Lung (tissue), 12 donors: ENCODE data around the gene SLC25A31. TPM values are rescaled to one million over a fixed set of nuclear protein-coding genes. Genes with fewer than 3 reads are reported as not detected.

Experiments
- ATAC-seq: fragments of 200-7000 bp; cut with Tn5 transposase; one replicate; pipeline ENCODE4 v1.9.1; 2020; ENCODE audit warnings: moderate number of reproducible peaks; ENCODE audit not compliant: insufficient read depth, low FRiP score
- DNase-seq, 3 donors: peaks; one replicate each; pipeline ENCODE4 v3.0.0-alpha.2; 2013 to 2017
- H3K27ac ChIP-seq, 2 donors: one replicate each; pipeline ENCODE4 v1.5.1; 2013; ENCODE audit warnings: mild to moderate bottlenecking in 2 of 2, moderate library complexity in 2 of 2, control low read depth in 1 of 2, inconsistent platforms in 1 of 2, low read depth in 1 of 2, low read length in 1 of 2
- H3K27me3 ChIP-seq, 3 donors: one replicate each; pipeline ENCODE4 v1.5.1; 2013; ENCODE audit warnings: low read length in 2 of 3; ENCODE audit not compliant: control insufficient read depth in 3 of 3, insufficient read depth in 3 of 3
- H3K36me3 ChIP-seq, 4 donors: one replicate each; pipeline ENCODE4 v1.5.1; 2013; ENCODE audit warnings: low read length in 4 of 4, mild to moderate bottlenecking in 1 of 4, moderate library complexity in 1 of 4; ENCODE audit not compliant: control insufficient read depth in 4 of 4, insufficient read depth in 4 of 4
- H3K4me1 ChIP-seq, 5 donors: one replicate each; pipeline ENCODE4 v1.5.1; 2013; ENCODE audit warnings: low read length in 5 of 5, mild to moderate bottlenecking in 2 of 5, moderate library complexity in 1 of 5; ENCODE audit not compliant: control insufficient read depth in 5 of 5, insufficient read depth in 5 of 5
- H3K4me3 ChIP-seq: one replicate; pipeline ENCODE4 v1.5.1; 2013; ENCODE audit warnings: mild to moderate bottlenecking, control low read depth, moderate library complexity
- H3K9ac ChIP-seq, 2 donors: one replicate each; pipeline ENCODE4 v1.5.1; 2013; ENCODE audit warnings: low read length in 2 of 2, control low read depth in 1 of 2; ENCODE audit not compliant: insufficient read depth in 1 of 2
- H3K9me3 ChIP-seq, 4 donors: one replicate each; pipeline ENCODE4 v1.5.1; 2013; ENCODE audit warnings: low read length in 3 of 4, mild to moderate bottlenecking in 1 of 4, moderate library complexity in 1 of 4; ENCODE audit not compliant: control insufficient read depth in 4 of 4, insufficient read depth in 3 of 4
- CTCF ChIP-seq: IDR thresholded peaks from 2 replicates; pipeline ENCODE4 v1.5.1; 2012; ENCODE audit warnings: mild to moderate bottlenecking; ENCODE audit errors: control extremely low read depth, extremely low read depth
- WGBS, 2 donors: extraction: QIAGEN DNeasy Blood & Tissue Kit; methylation state at CpG; one replicate each; pipeline ENCODE4 v1.1.7; 2013; 5-methylcytosine and 5-hydroxymethylcytosine counted together
- polyA plus RNA-seq, 2 donors: library from polyadenylated mRNA; stranded (reverse); fragments of 200-250 nt; gene quantifications; one replicate each; pipeline ENCODE4 v1.2.1, GENCODE V29; 2013
- total RNA-seq, 2 donors: library from RNA; depleted of rRNA in 1 of 2; stranded (reverse); fragments of >200 nt in 1 of 2; gene quantifications; one replicate each; pipeline ENCODE4 v1.2.1, GENCODE V29; 2014 to 2021
- donor health status: control.
- donor health status: control.
- donor health status: Bipolar disorder and iron deficiency.
- donor health status: healthy.
- donor health status: DM: yes; HTN: yes; CAD: no.

Gene SLC25A31
- total and polyA plus RNA-seq, 4 donors: 0.06 TPM; not detected in 3

GRCh38 chr4:127776620-127777019 lies 46.4 kb downstream of the SLC25A31 start:
- H3K4me1 ChIP-seq: peaks cover 0 to 2% (median 0%) of the 10 kb centered on the region in 5 donors
- no peak for TF ChIP-seq CTCF
- no peak overlapping the region for H3K27ac ChIP-seq
- H3K9me3 ChIP-seq: no peaks in the 10 kb centered on the region
- H3K27me3 ChIP-seq: no peaks in the 10 kb centered on the region
- no peak overlapping the region for H3K4me3 ChIP-seq
- no peak overlapping the region for H3K9ac ChIP-seq
- 91 to 95% methylated on average over 2 of the region's 2 CpGs for WGBS, 2 donors
- no peaks in the 10 kb centered on the region for H3K36me3 ChIP-seq
- no peak for ATAC-seq
- DNase-seq: no peak

- Histone ChIP-seq H3K27me3 (no peaks in the 10 kb centered on the region), H3K9ac (no peak overlapping the region), H3K4me1 (peaks cover 0 to 3% (median 2%) of the 10 kb centered on the region in 5 donors), H3K27ac (no peak overlapping the region), H3K4me3 (no peak overlapping the region), H3K9me3 (no peaks in the 10 kb centered on the region), H3K36me3 (no peaks in the 10 kb centered on the region)
- ATAC-seq (no peak), DNase-seq (no peak)
- TF ChIP-seq CTCF: no peak
- WGBS, 2 donors: 82 to 85% methylated on average over 3 of the region's 3 CpGs
Observed at GRCh38 chr4:127777487-127777886, 47.3 kb downstream of the SLC25A31 start.

- no peak for ATAC-seq
- TF ChIP-seq CTCF: no peak
- peak in 2 of 3 donors; percentile 30 to 39 for DNase-seq
- H3K36me3 ChIP-seq: no peaks in the 10 kb centered on the region
- H3K4me1 ChIP-seq: peaks cover 0 to 8% (median 2%) of the 10 kb centered on the region in 5 donors
- H3K27ac ChIP-seq: no peak overlapping the region
- whole genome bisulfite sequencing, 2 donors: 58 to 70% methylated on average over 2 of the region's 2 CpGs
- no peak overlapping the region for H3K4me3 ChIP-seq
- H3K9ac ChIP-seq: no peak overlapping the region
- H3K27me3 ChIP-seq: no peaks in the 10 kb centered on the region
- H3K9me3 ChIP-seq: no peaks in the 10 kb centered on the region
Observed at GRCh38 chr4:127778102-127778501, 47.9 kb downstream of the SLC25A31 start.

- Histone ChIP-seq H3K27me3 (no peaks in the 10 kb centered on the region), H3K27ac (no peak overlapping the region), H3K36me3 (no peaks in the 10 kb centered on the region), H3K9me3 (no peaks in the 10 kb centered on the region), H3K4me3 (no peak overlapping the region), H3K9ac (no peak overlapping the region), H3K4me1 (peaks cover 0 to 12% (median 2%) of the 10 kb centered on the region in 5 donors)
- no peak for DNase-seq
- no peak for TF ChIP-seq CTCF
- no peak for ATAC-seq
- 96 to 97% methylated on average over 12 of the region's 12 CpGs for WGBS, 2 donors
Observed at GRCh38 chr4:127780598-127780997, 50.4 kb downstream of the SLC25A31 start.
